K562 (cell line): Measurements from ENCODE around the gene CEACAM5. TPM values are rescaled to one million over a fixed set of nuclear protein-coding genes. Genes with fewer than 3 reads are reported as not detected.

Experiments used
- ATAC-seq: fragments of 200-7000 bp; cut with Tn5 transposase; 3 replicates; pipeline ENCODE4 v1.9.1; 2020; ENCODE audit warnings: moderate library complexity
- BruUV-seq: library from RNA; stranded (reverse); fragments of 400-500 nt; replicated peaks from 2 replicates; lab custom pipeline; 2021; lab: Mats Ljungman, UMichigan
- CTCF ChIA-PET: fragments of 300-600 bp; formaldehyde crosslinking; extraction: SDS; loops from one replicate; lab custom pipeline; 2021; ENCODE audit warnings: low intra/inter-chr PET ratio; lab: Yijun Ruan, JAX
- POLR2A ChIA-PET: fragments of 300-600, 350-650 bp; sonication (Branson Sonifier 250); formaldehyde crosslinking; extraction: SDS; loops from one replicate; lab custom pipeline; 2021; ENCODE audit warnings: antibody characterized with exemption, inconsistent platforms; lab: Yijun Ruan, JAX
- DNase-seq, 4 experiments: peaks; one replicate each; pipeline versions ENCODE4 v3.0.0 to v3.0.0-alpha.2; 2011 to 2018; ENCODE audit warnings: low spot score in 3 of 4, mixed read lengths in 3 of 4; ENCODE audit errors: extremely low read depth in 1 of 4
- FAIRE-seq: peaks from 2 replicates; lab custom pipeline; 2011; peaks lifted over from hg19 to GRCh38; lab: Jason Lieb, UNC
- H2AFZ ChIP-seq: 2 replicates; pipeline ENCODE4 v1.6.0; 2011; ENCODE audit warnings: low read depth, low read length, control low read depth, inconsistent platforms
- H3K27ac ChIP-seq: fragments of 200-600 bp; 3 replicates; pipeline ENCODE4 v1.8.0; 2011; ENCODE audit warnings: low read depth, mild to moderate bottlenecking, control low read depth, inconsistent platforms, low read length, moderate library complexity, mixed read lengths; ENCODE audit errors: extremely low read depth
- H3K27me3 ChIP-seq, 2 experiments: fragments of 300-600 bp in 1 of 2; 2 replicates in 1 of 2; 3 replicates in 1 of 2; pipeline versions ENCODE4 v1.6.0 to v1.8.0; 2011; ENCODE audit warnings: inconsistent platforms in 2 of 2, low read length in 2 of 2, mild to moderate bottlenecking in 1 of 2, mixed read lengths in 1 of 2, moderate library complexity in 1 of 2; ENCODE audit not compliant: control insufficient read depth in 2 of 2, insufficient read depth in 2 of 2
- H3K36me3 ChIP-seq: fragments of 300-600 bp; 3 replicates; pipeline ENCODE4 v1.8.0; 2011; ENCODE audit warnings: mild to moderate bottlenecking, low read length, inconsistent platforms; ENCODE audit not compliant: control insufficient read depth, insufficient read depth
- H3K4me1 ChIP-seq, 2 experiments: fragments of 200-600 bp in 1 of 2; replicated peaks in 1 of 2; 2 replicates in 1 of 2; 3 replicates in 1 of 2; pipeline versions ENCODE4 v1.5.1 to v1.8.0; 2011; ENCODE audit warnings: inconsistent platforms in 2 of 2, low read length in 2 of 2, mild to moderate bottlenecking in 1 of 2, mixed read lengths in 1 of 2, moderate library complexity in 1 of 2; ENCODE audit not compliant: control insufficient read depth in 2 of 2, insufficient read depth in 2 of 2
- H3K4me2 ChIP-seq: 2 replicates; pipeline ENCODE4 v1.6.1; 2011; ENCODE audit warnings: low read length, control low read depth, inconsistent platforms, mixed read lengths; ENCODE audit not compliant: insufficient read depth
- H3K4me3 ChIP-seq: fragments of 200-600 bp; sonication (generic), shearing (Covaris generic); 2 replicates; pipeline ENCODE4 v1.5.1; 2016; ENCODE audit warnings: control low read depth, inconsistent platforms
- H3K79me2 ChIP-seq: fragments of 200-600 bp; 3 replicates; pipeline ENCODE4 v1.8.0; 2011; ENCODE audit warnings: low read length, inconsistent platforms; ENCODE audit not compliant: control insufficient read depth, insufficient read depth
- H3K9ac ChIP-seq, 2 experiments: 2 replicates each; pipeline versions ENCODE4 v1.6.0 to v1.6.1; 2011; ENCODE audit warnings: low read depth in 2 of 2, low read length in 2 of 2, control low read depth in 1 of 2, inconsistent platforms in 1 of 2, mild to moderate bottlenecking in 1 of 2, mixed read lengths in 1 of 2; ENCODE audit not compliant: insufficient read depth in 1 of 2
- H3K9me1 ChIP-seq: one replicate; pipeline ENCODE4 v1.6.0; 2011; ENCODE audit warnings: inconsistent platforms, mild to moderate bottlenecking, low read length, moderate library complexity; ENCODE audit not compliant: control insufficient read depth, insufficient read depth
- H3K9me3 ChIP-seq: replicated peaks from 2 replicates; pipeline ENCODE4 v1.5.1; 2011; ENCODE audit warnings: low read depth, low read length, inconsistent platforms; ENCODE audit not compliant: control insufficient read depth, insufficient read depth
- H4K20me1 ChIP-seq: replicated peaks from 2 replicates; pipeline ENCODE4 v1.6.1; 2011; ENCODE audit warnings: low read length, inconsistent platforms, mixed read lengths; ENCODE audit not compliant: control insufficient read depth, insufficient read depth
- BRCA1 ChIP-seq, 2 experiments: fragments of 450-650 bp in 1 of 2; sonication (generic) in 1 of 2; formaldehyde crosslinking in 1 of 2; IDR thresholded peaks; 2 replicates each; pipeline versions ENCODE4 v1.5.0 to v1.6.1; 2017 to 2020; ENCODE audit warnings: mild to moderate bottlenecking in 1 of 2, missing genetic modification reagents in 1 of 2
- CC2D1A ChIP-seq: fragments of 450-650 bp; IDR thresholded peaks from 2 replicates; pipeline ENCODE4 v1.6.1; 2017; ENCODE audit warnings: mild to moderate bottlenecking
- CCNT2 ChIP-seq: IDR thresholded peaks from 2 replicates; pipeline ENCODE4 v1.6.1; 2011; ENCODE audit warnings: borderline replicate concordance, low read depth, mild to moderate bottlenecking, moderate library complexity, mixed read lengths, low read length; ENCODE audit not compliant: insufficient read length; ENCODE audit errors: extremely low read depth
- HDAC1 ChIP-seq, 2 experiments: fragments of 450-650 bp; IDR thresholded peaks; 2 replicates each; pipeline ENCODE4 v1.6.1; 2016 to 2017; ENCODE audit warnings: inconsistent platforms in 1 of 2, mild to moderate bottlenecking in 1 of 2, moderate library complexity in 1 of 2
- LARP7 ChIP-seq: fragments of 450-650 bp; IDR thresholded peaks from 2 replicates; pipeline ENCODE4 v1.6.1; 2016
- MIER1 ChIP-seq: fragments of 450-650 bp; IDR thresholded peaks from 2 replicates; pipeline ENCODE4 v1.6.1; 2016; ENCODE audit warnings: antibody characterized with exemption, mild to moderate bottlenecking, low read depth
- MLLT1 ChIP-seq, 2 experiments: fragments of 450-650 bp; IDR thresholded peaks; 2 replicates each; pipeline ENCODE4 v1.6.1; 2016
- NCOA6 ChIP-seq: fragments of 450-650 bp; IDR thresholded peaks from 2 replicates; pipeline ENCODE4 v1.6.1; 2017; ENCODE audit warnings: mild to moderate bottlenecking
- NFE2 ChIP-seq: IDR thresholded peaks from 2 replicates; pipeline ENCODE4 v1.6.1; 2014; ENCODE audit warnings: antibody characterized with exemption, low read depth
- REST ChIP-seq, 2 experiments: fragments of 450-650 bp; formaldehyde crosslinking in 1 of 2; IDR thresholded peaks; 2 replicates each; pipeline versions ENCODE4 v1.4.0 to v1.6.1; 2014 to 2020; ENCODE audit warnings: mild to moderate bottlenecking in 2 of 2, borderline replicate concordance in 1 of 2, low read depth in 1 of 2
- SETDB1 ChIP-seq: IDR thresholded peaks from one replicate; pipeline ENCODE4 v1.6.1; 2012; ENCODE audit warnings: low read length, control low read depth, inconsistent platforms
- ZNF12 ChIP-seq: sonication (generic); formaldehyde crosslinking; IDR thresholded peaks from 2 replicates; pipeline ENCODE4 v1.4.0; 2020; ENCODE audit warnings: mild to moderate bottlenecking, missing genetic modification reagents
- WGBS: fragments of 100-300 bp; shearing (Covaris generic); methylation state at CpG from one replicate; pipeline ENCODE4 v1.1.6; 2016; ENCODE audit warnings: low coverage, mixed read lengths; ENCODE audit not compliant: insufficient coverage; ENCODE audit errors: missing lambda C conversion rate; 5-methylcytosine and 5-hydroxymethylcytosine counted together
- in situ Hi-C: fragments of 300-500 bp; cut with MboI; formaldehyde crosslinking; loops from 4 replicates; pipeline ENCODE4 v1.15.0; 2018; ENCODE audit warnings: inconsistent platforms, mixed read lengths
- intact Hi-C: fragments of 100-400 bp; cut with micrococcal nuclease; formaldehyde crosslinking; loops from 2 replicates; pipeline ENCODE4 v1.14.2; 2022
- polyA plus RNA-seq, 8 experiments: library from polyadenylated mRNA; depleted of rRNA in 4 of 8; stranded (reverse) in 5 of 8; unstranded in 3 of 8; fragments of >200 nt; fragmentation: Nextera tagmentation in 2 of 8; fragmentation: Illumina TruSeq in 1 of 8; extraction: Ambion mirVana in 2 of 8; extraction: Trizol in 1 of 8; gene quantifications; 2 replicates each; pipeline versions ENCODE4 v1.2.1 to v1.2.3, GENCODE V29; 2011 to 2014; ENCODE audit warnings: inconsistent platforms in 1 of 8, missing spikeins in 1 of 8
- total RNA-seq, 7 experiments: library from RNA; depleted of rRNA in 6 of 7; stranded (reverse); fragments of >200 nt in 6 of 7; fragmentation: Illumina TruSeq in 2 of 7; extraction: Trizol in 2 of 7; gene quantifications; 2 replicates each; pipeline versions ENCODE4 v1.2.1 to v1.2.3, GENCODE V29; 2011 to 2021; ENCODE audit warnings: low replicate concordance in 1 of 7

Gene CEACAM5
- total and polyA plus RNA-seq, 9 of the 15 experiments (the other 6 are each of a cell fraction or from before 2014, with no cell fraction given) = 0.33 TPM; not detected in 8

GRCh38 chr19:41696402-41697197 is 11.8 kb upstream of the CEACAM5 start:
- ATAC-seq (0 out of 3 replicates have a peak, but pooled peaks have one; percentile 55), FAIRE-seq (no peak)
- TF ChIP-seq MIER1 = peak; percentile 79
- TF ChIP-seq REST (IDR thresholded peaks at IDR 0.05; ENCODE audit: borderline replicate concordance) = peak; percentile 96
- TF ChIP-seq REST (CRISPR knock-in tag; IDR thresholded peaks at IDR 0.05; ENCODE audit: low read depth) = 0 out of 2 replicates have a peak, but pooled peaks have one; percentile 62
- no peak for TF ChIP-seq NFE2
- TF ChIP-seq CC2D1A = no peak
- no peak for TF ChIP-seq LARP7
- TF ChIP-seq BRCA1 (IDR thresholded peaks at IDR 0.05) = no peak
- TF ChIP-seq BRCA1 (CRISPR knock-in tag; IDR thresholded peaks at IDR 0.05) = no peak
- TF ChIP-seq CCNT2 = no peak
- TF ChIP-seq SETDB1 = no peak
- no peak for TF ChIP-seq HDAC1 (IDR thresholded peaks at IDR 0.05)
- TF ChIP-seq MLLT1 (IDR thresholded peaks at IDR 0.05) = no peak
- TF ChIP-seq ZNF12 = no peak
- no peak for TF ChIP-seq NCOA6

More at GRCh38 chr19:41696402-41697197, 11.8 kb upstream of the CEACAM5 start:
- in situ Hi-C loops (no loop called here), intact Hi-C loops (no loop called here)
- no TSS peak for BruUV-seq
- Histone ChIP-seq H3K4me3 (no peak overlapping the region), H3K36me3 (no peaks in the 10 kb centered on the region), H3K9me3 (no peaks in the 10 kb centered on the region), H3K9ac (no peak overlapping the region), H2AFZ (no peak overlapping the region), H3K27ac (no peak overlapping the region), H3K79me2 (no peaks in the 10 kb centered on the region), H3K27me3 (no peaks in the 10 kb centered on the region; a peak in 1 of 5 replicates), H4K20me1 (peaks cover 2% of the 10 kb centered on the region; the same call in 1 of the 2 replicates), H3K9me1 (no peaks in the 10 kb centered on the region), H3K4me2 (no peak overlapping the region), H3K4me1 (peaks cover 0 to 4% of the 10 kb centered on the region in 2 experiments; a peak in 1 of 5 replicates)
- CTCF ChIA-PET = no interaction called here
- POLR2A ChIA-PET = no interaction called here
- 0% methylated on average over 7 of the region's 7 CpGs for WGBS
- DNase-seq = peak in 1 of 4 experiments; percentile 5
